ENCODE measurements around the gene THEM5. TPM values are rescaled to one million over a fixed set of nuclear protein-coding genes. Genes with fewer than 3 reads are reported as not detected.
"Not testable (repeated sequence)": the region's sequence is repeated elsewhere in the genome, so short reads cannot be mapped to it uniquely, and the experiment has no call there.

THEM5 gene, protein sequence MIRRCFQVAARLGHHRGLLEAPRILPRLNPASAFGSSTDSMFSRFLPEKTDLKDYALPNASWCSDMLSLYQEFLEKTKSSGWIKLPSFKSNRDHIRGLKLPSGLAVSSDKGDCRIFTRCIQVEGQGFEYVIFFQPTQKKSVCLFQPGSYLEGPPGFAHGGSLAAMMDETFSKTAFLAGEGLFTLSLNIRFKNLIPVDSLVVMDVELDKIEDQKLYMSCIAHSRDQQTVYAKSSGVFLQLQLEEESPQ
- not detected for total RNA-seq
- long read RNA-seq = 0 reads

- ATAC-seq (no peak), DNase-seq (ENCODE audit: missing footprints) (no peak)
- intact Hi-C loops (cut with DNase I) = no loop called here
These were observed at the start of gene THEM5 for GRCh38 chr1:151853411-151853943. Gene THEM5 (minus strand): TSS chr1:151853712. CDS start chr1:151853565, 147 bp downstream.

GRCh38 chr1:151902858-151903257, 49.3 kb upstream of the THEM5 start:
- intact Hi-C loops (cut with DNase I) = no loop called here
- DNase-seq (ENCODE audit: missing footprints) (no peak), ATAC-seq (no peak)

DNA sequence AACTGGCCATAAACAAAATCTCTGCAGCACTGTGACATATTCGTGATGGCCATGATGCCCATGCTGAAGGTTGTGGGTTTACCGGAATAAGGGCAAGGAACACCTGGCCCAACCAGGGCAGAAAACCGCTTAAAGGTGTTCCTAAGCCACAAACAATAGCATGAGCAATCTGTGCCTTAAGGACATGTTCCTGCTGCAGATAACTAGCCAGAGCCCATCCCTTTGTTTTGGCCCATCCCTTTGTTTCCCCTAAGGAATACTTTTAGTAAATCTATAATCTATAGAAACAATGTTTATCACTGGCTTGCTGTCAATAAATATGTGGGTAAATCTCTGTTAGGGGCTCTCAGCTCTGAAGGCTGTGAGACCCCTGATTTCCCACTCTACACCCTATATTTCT, 47.3 kb upstream of the THEM5 start:
- ATAC-seq; DNase-seq (ENCODE audit: missing footprints); intact Hi-C loops (cut with DNase I): not testable (repeated sequence)

- ATAC-seq (no peak), DNase-seq (ENCODE audit: missing footprints) (no peak)
- intact Hi-C loops (cut with DNase I) = no loop called here
These were observed 45.0 kb upstream of the THEM5 start for GRCh38 chr1:151898519-151898991.

GRCh38 chr1:151897991-151898431, 44.5 kb upstream of the THEM5 start:
- DNase-seq (ENCODE audit: missing footprints) = no peak
- ATAC-seq = no peak
- intact Hi-C loops (cut with DNase I) = no loop called here

GRCh38 chr1:151893176-151893924, 39.8 kb upstream of the THEM5 start:
- ATAC-seq = no peak
- intact Hi-C loops (cut with DNase I) = no loop called here
- no peak for DNase-seq (ENCODE audit: missing footprints)

DNA sequence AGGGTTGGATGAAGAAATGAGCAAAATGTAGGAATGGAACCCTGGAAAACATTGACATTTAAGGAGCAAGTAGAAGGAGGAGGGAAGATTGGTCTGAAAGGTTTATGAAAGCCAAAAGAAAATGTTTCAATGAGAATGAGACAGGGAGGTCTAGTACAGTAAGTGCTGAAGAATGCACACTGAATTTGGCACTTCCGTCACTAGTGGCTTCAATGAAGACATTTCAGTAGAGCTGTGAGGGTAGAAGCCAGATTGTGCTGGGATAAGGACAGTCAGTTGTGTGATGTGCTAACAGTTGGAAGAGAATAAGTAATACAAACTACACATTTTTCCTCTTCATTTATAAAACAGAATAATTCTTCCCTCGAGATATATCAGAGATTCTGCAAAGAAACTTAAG, 38.7 kb upstream of the THEM5 start:
- no peak for ATAC-seq
- no peak for DNase-seq (ENCODE audit: missing footprints)
- intact Hi-C loops (cut with DNase I) = no loop called here

GRCh38 chr1:151891512-151891911, 38.0 kb upstream of the THEM5 start:
- intact Hi-C loops (cut with DNase I) = no loop called here

GRCh38 chr1:151888972-151889570, 35.6 kb upstream of the THEM5 start:
- intact Hi-C loops (cut with DNase I) = no loop called here
- ATAC-seq = no peak

More at GRCh38 chr1:151891512-151891911, 38.0 kb upstream of the THEM5 start:
- no peak for ATAC-seq
- no peak for DNase-seq (ENCODE audit: missing footprints)

DNA sequence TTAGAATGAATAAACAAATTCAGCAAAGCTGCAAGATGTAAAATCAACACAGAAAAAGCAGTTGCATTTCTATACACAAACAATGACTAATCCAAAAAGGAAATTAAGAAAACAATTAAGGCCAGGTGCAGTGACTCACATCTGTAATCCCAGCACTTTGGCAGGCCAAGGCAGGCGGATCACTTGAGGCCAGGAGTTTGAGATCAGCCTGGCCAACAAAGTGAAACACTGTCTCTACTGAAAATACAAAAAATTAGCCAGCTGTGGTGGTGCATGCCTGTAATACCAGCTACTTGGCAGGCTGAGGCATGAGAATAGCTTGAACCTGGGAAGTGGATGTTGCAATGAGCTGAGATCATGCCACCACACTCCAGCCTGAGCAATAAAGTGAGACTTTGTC, 33.5 kb upstream of the THEM5 start:
- intact Hi-C loops (cut with DNase I) = no loop called here
- ATAC-seq (no peak), DNase-seq (ENCODE audit: missing footprints) (no peak)

More at GRCh38 chr1:151888972-151889570, 35.6 kb upstream of the THEM5 start:
- no peak for DNase-seq (ENCODE audit: missing footprints)

GRCh38 chr1:151885479-151885878, 32.0 kb upstream of the THEM5 start:
- no peak for DNase-seq (ENCODE audit: missing footprints)
- no peak for ATAC-seq
- intact Hi-C loops (cut with DNase I) = no loop called here

- DNase-seq (ENCODE audit: missing footprints); ATAC-seq; intact Hi-C loops (cut with DNase I): not testable (repeated sequence)
These were observed 31.4 kb upstream of the THEM5 start for GRCh38 chr1:151884879-151885278.

GRCh38 chr1:151884445-151884844, 30.9 kb upstream of the THEM5 start:
- DNase-seq (ENCODE audit: missing footprints); intact Hi-C loops (cut with DNase I); ATAC-seq: not testable (repeated sequence)

DNA sequence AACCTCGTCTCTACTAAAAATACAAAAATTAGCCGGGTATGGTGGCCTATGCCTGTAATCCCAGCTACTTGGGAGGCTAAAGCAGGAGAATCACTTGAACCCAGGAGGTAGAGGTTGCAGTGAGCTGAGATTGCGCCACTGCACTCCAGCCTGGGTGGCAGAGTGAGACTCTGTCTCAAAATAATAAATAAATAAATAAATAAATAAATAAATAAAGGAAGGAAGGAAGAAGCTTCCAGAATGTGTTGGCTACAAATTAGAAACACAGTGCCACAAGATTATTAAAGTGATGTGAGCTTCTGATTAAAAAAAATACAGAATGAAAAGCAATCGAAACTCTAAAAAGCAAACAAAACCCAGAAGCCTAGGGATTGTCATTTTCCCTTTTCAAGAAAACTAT, 30.4 kb upstream of the THEM5 start:
- intact Hi-C loops (cut with DNase I); DNase-seq (ENCODE audit: missing footprints); ATAC-seq: not testable (repeated sequence)

- DNase-seq (ENCODE audit: missing footprints) = not testable (repeated sequence)
These were observed 29.4 kb upstream of the THEM5 start for GRCh38 chr1:151882918-151883317.

DNA sequence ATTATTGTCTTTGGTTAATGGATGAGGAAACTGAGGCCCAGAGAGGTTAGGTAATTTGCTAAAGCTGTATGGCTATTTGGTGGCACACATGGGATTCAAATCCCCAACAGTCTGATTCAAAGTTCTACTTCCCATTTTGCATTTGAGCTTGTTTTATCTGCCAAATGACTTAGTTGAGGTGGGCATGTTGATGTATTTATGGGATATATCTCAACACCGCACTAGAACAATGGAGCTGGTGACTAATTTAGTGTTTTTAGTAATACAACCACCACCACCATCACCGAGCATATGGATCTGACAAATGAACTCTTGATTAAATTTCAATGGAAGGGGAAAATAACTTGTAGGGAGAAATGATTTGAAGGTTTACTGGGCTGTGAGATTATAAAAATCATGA, 29.0 kb upstream of the THEM5 start:
- intact Hi-C loops (cut with DNase I) = no loop called here
- no peak for ATAC-seq
- no peak for DNase-seq (ENCODE audit: missing footprints)

More at GRCh38 chr1:151882918-151883317, 29.4 kb upstream of the THEM5 start:
- ATAC-seq; intact Hi-C loops (cut with DNase I): not testable (repeated sequence)

DNA sequence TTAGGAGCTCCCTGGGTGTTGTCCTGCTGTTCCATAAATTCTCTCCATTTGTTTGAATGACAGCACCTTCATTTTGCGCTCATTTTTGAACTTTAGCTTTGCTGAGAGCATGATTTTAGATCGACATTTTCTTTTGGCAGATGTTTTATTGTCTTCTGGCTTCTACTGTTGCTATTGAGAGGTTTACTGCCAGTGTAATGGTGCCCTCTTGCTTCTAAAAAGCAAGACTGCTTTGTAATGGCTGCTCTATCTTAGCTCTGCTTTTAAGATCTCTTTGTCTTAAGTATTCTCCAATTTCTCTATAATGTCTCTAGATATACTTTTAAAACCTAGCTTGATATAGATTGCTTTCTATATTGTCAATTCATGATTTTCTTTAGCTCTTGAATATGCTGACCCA, 28.0 kb upstream of the THEM5 start:
- ATAC-seq = no peak

DNA sequence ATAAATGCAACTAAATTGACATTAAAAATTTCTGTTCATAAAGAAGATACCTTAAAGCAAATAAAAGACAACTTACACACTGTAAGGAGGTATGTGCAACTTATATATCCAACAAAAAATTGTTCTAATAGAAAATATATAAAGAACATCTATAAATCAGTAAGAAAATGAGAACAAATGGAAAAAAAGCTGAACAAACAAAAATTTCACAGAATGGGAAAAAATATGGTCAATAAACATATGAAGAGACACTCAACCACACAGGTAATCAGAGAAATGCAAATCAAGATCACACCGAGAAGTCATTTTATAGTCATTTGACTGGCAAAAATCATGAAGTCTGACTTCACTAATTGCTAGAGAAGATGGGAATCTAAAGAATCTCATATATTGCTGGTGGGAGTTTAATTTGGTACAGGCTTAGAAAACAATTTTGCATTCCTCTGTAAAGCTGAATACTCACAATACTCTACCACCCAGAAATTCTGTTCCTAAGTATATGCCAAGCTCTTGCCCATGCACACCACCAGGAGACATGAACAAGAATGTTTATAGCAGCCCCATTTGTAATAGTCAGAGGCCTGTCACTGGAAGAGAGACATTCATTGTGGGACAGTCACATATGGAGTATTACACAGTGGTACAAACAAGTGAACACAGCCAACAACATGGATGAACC, 22.0 kb upstream of the THEM5 start:
- intact Hi-C loops (cut with DNase I) = no loop called here
- ATAC-seq = no peak
- no peak for DNase-seq (ENCODE audit: missing footprints)

More for the DNA sequence above, 28.0 kb upstream of the THEM5 start:
- DNase-seq (ENCODE audit: missing footprints) = no peak
- intact Hi-C loops (cut with DNase I) = no loop called here

DNA sequence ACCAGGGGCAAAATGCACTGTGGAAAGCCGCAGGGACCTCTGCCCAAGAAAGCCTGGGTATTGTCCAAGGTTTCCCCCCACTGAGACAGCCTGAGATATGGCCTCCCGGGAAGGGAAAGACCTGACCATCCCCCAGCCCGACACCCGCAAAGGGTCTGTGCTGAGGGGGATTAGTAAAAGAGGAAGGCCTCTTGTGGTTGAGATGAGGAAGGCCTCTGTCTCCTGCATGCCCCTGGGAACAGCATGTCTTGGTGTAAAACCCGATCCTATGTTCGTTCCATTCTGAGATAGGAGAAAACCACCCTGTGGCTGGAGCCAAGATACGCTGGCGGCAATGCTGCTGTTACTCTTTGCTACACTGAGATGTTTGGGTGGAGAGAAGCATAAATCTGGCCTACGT, 19.3 kb upstream of the THEM5 start:
- intact Hi-C loops (cut with DNase I); ATAC-seq: not testable (repeated sequence)

More for the DNA sequence above, 19.3 kb upstream of the THEM5 start:
- not testable (repeated sequence) for DNase-seq (ENCODE audit: missing footprints)

All from Right ventricle myocardium inferior (tissue), 1 donor.